GM10248 (cell line): ENCODE results near the gene TANGO2.

Experiments used
- CTCF ChIA-PET: fragments of 300-600 bp; sonication (Branson Sonifier 250); formaldehyde crosslinking; extraction: SDS; loops from one replicate; lab custom pipeline; 2021; ENCODE audit warnings: antibody characterized with exemption; lab: Yijun Ruan, JAX
- POLR2A ChIA-PET: fragments of 350-650 bp; sonication (Branson Sonifier 250); formaldehyde crosslinking; extraction: SDS; loops from one replicate; lab custom pipeline; 2020; ENCODE audit warnings: antibody characterized with exemption; lab: Yijun Ruan, JAX
- DNase-seq: peaks from one replicate; pipeline ENCODE4 v3.0.0; 2012; ENCODE audit errors: extremely low spot score
- TF ChIP-seq, protein P1 (sequence below): IDR thresholded peaks from 2 replicates; pipeline ENCODE4 v1.5.1; 2012; ENCODE audit warnings: mild to moderate bottlenecking, low read depth; ENCODE audit errors: extremely low read depth, missing control alignments, control extremely low read depth

TANGO2 gene

DNA sequence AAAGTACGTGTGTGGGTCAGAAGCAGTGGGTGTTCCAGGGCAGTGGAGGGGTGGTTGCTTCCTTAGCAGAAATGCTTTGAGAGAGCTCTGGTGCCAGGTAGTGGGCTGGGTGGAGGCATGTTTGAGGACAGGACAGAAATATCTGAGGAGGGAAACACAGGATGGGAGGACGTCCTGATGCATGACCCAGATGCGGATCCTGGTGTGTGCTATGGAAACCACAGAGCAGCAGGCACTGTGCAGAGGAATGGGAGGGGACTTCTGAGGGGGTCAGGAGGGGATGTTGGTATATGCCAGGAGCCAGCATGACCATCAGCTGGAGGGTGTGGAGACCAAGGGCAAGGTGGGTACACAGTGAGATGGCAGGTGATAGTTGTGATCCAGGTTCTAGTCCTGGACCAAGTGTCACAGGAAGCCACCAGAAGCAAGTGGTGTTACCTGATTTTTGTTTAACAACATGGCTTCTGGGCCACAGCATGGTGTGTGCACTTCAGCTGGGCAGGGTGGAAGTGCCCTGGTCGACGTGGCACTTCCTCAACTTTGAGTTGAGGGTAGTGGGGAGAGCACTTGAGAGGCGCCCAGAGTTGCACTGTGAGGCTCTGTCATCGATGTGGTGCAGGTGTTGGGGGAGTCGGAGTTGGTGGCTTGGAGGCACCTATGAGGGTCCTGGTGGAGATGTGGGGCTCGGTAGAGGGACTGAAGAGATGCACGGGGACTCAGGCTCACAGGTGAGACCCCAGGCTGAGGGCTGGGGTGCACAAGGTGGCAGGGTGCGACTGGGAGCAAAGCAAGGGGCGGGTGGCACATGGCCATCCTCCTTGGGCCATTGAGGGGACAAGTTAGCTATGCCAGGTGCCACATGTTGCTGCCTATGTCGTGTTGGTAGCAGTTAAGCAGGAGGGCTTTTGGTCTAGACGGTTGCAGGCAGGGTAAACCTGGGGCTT lies 66.7 kb downstream of the TANGO2 start:
- no peak for DNase-seq
- CTCF ChIA-PET = interaction anchor here (1.1 kb wide), 2 partner anchors 23 to 117 kb away, joined by 3 read pairs; no protein-coding TSS in a partner anchor
- POLR2A ChIA-PET = no interaction called here
- TF ChIP-seq, protein P1, sequence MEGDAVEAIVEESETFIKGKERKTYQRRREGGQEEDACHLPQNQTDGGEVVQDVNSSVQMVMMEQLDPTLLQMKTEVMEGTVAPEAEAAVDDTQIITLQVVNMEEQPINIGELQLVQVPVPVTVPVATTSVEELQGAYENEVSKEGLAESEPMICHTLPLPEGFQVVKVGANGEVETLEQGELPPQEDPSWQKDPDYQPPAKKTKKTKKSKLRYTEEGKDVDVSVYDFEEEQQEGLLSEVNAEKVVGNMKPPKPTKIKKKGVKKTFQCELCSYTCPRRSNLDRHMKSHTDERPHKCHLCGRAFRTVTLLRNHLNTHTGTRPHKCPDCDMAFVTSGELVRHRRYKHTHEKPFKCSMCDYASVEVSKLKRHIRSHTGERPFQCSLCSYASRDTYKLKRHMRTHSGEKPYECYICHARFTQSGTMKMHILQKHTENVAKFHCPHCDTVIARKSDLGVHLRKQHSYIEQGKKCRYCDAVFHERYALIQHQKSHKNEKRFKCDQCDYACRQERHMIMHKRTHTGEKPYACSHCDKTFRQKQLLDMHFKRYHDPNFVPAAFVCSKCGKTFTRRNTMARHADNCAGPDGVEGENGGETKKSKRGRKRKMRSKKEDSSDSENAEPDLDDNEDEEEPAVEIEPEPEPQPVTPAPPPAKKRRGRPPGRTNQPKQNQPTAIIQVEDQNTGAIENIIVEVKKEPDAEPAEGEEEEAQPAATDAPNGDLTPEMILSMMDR = no peak

DNA sequence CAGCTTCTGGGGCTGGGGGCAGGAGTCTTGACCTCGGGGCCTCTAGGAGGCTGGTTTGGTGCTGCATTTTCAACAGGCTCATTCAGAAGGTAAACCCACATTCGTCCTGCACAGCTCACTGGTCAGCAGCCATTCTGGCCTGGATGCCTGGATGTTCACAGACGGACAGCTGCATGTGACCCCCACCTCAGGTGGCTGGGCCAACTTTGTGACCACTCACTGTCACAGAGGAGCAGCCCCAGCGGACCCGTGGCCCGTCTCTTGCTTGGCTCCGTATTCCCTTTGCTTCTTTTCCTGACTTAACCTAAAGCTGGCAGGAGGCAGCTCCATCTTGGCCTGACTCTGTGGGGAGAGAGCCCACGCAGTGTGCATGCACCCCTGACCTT lies 67.3 kb downstream of the TANGO2 start:
- no peak for DNase-seq
- TF ChIP-seq, protein P1 = no peak
- POLR2A ChIA-PET = no interaction called here
- CTCF ChIA-PET = interaction anchor here (1.1 kb wide), 2 partner anchors 22 to 117 kb away, joined by 3 read pairs; no protein-coding TSS in a partner anchor

DNA sequence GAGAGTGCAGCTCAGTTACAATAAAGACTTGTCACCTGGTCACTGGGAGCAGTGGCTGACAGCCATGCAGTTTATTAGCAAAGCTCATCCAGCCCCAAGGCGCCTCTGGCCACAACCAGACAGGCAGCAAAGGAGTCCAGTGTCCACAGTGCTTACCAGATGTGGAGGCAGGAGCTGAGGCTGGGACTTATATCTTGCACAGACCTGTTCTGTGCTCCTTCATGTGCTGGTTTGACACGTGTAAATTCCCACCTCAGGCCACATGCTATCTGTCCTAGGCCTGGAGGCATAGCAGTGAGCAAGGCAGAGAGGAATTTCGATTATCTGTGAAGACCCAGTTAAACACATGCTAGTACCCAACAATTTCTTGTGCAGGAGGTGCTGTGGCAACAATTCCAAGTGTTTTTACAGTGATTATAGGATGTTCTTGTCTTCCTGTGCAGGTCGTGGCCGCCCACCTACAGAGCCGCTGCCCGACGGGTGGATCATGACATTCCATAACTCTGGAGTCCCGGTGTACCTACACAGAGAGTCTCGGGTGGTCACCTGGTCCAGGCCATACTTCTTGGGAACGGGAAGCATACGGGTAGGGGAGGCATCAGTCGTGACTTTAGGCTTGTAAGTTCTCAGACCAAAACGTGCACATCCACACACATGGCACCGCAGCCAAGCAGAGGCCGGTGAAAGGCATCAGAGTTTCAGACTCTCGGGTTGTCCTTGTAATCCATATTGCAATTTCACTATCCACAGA lies 68.5 kb downstream of the TANGO2 start:
- DNase-seq = no peak
- POLR2A ChIA-PET = no interaction called here
- TF ChIP-seq, protein P1 = no peak
- CTCF ChIA-PET = interaction anchor here (1.1 to 1.2 kb wide), 2 partner anchors 12 to 118 kb away, joined by 3 read pairs; no protein-coding TSS in a partner anchor

DNA sequence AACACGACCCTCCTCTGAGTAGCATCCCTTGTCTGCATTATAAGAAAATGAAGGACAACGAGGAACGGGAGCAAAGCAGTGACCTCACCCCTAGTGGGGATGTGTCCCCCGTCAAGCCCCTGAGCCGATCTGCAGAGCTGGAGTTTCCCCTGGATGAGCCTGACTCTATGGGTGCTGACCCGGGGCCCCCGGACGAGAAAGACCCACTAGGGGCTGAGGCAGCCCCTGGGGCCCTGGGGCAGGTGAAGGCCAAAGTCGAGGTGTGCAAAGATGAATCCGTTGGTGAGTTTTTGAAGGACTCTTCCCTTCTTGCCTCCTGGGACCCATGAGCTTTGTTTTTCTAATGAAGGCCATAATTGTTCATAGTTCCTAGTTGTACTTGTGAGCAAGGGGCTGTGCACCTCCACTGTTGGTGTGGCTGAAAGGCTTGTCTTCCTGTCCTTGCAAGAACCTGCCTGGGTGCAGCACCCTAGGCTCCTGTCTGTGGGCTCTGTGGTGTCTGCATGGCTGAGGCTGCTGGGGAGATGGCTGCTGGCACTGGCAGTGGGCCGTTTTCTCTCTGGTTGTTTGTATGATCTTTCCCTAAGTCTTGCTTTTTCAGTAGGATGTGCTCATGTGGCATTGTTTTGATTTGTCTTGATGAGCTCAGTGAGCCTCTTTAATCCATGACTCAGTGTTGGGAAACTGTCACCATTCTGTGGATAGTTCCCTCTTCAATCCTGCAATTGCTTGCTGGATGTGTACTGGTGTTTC lies 69.2 kb downstream of the TANGO2 start:
- POLR2A ChIA-PET = no interaction called here
- TF ChIP-seq, protein P1 = no peak
- DNase-seq = no peak
- CTCF ChIA-PET = interaction anchor here (1.2 kb wide), 1 partner anchor 11 kb away, joined by 3 read pairs; no protein-coding TSS in a partner anchor

DNA sequence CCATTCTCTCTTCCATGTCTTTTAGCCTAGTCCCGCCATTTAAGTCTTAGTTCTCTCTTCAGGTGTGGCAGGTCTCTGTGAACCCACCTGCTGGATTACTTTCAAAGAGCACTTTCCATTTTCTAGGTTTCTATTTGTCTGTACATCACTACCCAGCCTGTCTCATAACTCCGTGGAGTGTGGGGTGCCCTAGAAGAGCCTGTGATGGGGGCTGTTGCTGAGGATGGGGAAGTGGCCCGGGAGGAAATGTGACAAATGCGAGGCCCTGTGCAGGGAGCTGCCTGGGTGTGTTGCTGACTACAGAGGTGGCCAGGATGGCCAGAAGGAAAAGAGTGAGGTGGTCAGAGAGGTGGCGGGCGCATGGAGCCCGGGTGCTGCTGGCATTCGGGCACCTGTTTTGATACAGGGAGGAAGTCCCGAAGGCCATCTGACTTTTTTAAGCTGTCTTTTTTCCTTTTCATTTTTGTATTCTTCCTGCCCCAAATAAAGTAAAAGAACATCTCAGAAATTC lies 69.9 kb downstream of the TANGO2 start:
- POLR2A ChIA-PET = no interaction called here
- DNase-seq = no peak
- CTCF ChIA-PET = interaction anchor here (1.2 kb wide), 1 partner anchor 11 kb away, joined by 3 read pairs; no protein-coding TSS in a partner anchor
- TF ChIP-seq, protein P1 = no peak
